K562 (cell line): ENCODE data around the gene HOXB3. TPM values are rescaled to one million over a fixed set of nuclear protein-coding genes. Genes with fewer than 3 reads are reported as not detected.

Experiments used
- HMGN3 ChIP-seq: IDR thresholded peaks from 2 replicates; pipeline ENCODE4 v1.6.1; 2011; ENCODE audit warnings: borderline replicate concordance, low read depth, mild to moderate bottlenecking, mixed read lengths, low read length; ENCODE audit not compliant: insufficient read length; ENCODE audit errors: extremely low read depth
- HNRNPLL ChIP-seq: fragments of 200-400 bp; formaldehyde crosslinking; IDR thresholded peaks from 2 replicates; pipeline ENCODE4 v1.6.1; 2017; ENCODE audit warnings: low read length, low read depth, mild to moderate bottlenecking; ENCODE audit not compliant: poor library complexity, severe bottlenecking
- KAT7 ChIP-seq: sonication (generic); formaldehyde crosslinking; IDR thresholded peaks from 2 replicates; pipeline ENCODE4 v1.8.0; 2022; ENCODE audit warnings: missing genetic modification reagents, mild to moderate bottlenecking, borderline replicate concordance
- PML ChIP-seq: IDR thresholded peaks from 2 replicates; pipeline ENCODE4 v1.6.1; 2012; ENCODE audit warnings: low read length, inconsistent platforms
- STAG1 ChIP-seq: sonication (generic); formaldehyde crosslinking; IDR thresholded peaks from 2 replicates; pipeline ENCODE4 v1.5.0; 2020; ENCODE audit warnings: missing genetic modification reagents, borderline replicate concordance
- polyA plus RNA-seq, 8 experiments: library from polyadenylated mRNA; depleted of rRNA in 4 of 8; stranded (reverse) in 5 of 8; unstranded in 3 of 8; fragments of >200 nt; fragmentation: Nextera tagmentation in 2 of 8; fragmentation: Illumina TruSeq in 1 of 8; extraction: Ambion mirVana in 2 of 8; extraction: Trizol in 1 of 8; gene quantifications; 2 replicates each; pipeline versions ENCODE4 v1.2.1 to v1.2.3, GENCODE V29; 2011 to 2014; ENCODE audit warnings: inconsistent platforms in 1 of 8, missing spikeins in 1 of 8
- total RNA-seq, 7 experiments: library from RNA; depleted of rRNA in 6 of 7; stranded (reverse); fragments of >200 nt in 6 of 7; fragmentation: Illumina TruSeq in 2 of 7; extraction: Trizol in 2 of 7; gene quantifications; 2 replicates each; pipeline versions ENCODE4 v1.2.1 to v1.2.3, GENCODE V29; 2011 to 2021; ENCODE audit warnings: low replicate concordance in 1 of 7
- TF ChIP-seq, protein P1 (sequence below), 2 experiments: fragments of 450-650 bp; conservative IDR thresholded peaks; 2 replicates each; pipeline ENCODE4 v1.6.1; 2017; ENCODE audit warnings: mild to moderate bottlenecking in 2 of 2, moderate library complexity in 2 of 2

Gene HOXB3
- total and polyA plus RNA-seq, 9 of the 15 experiments (the other 6 are each of a cell fraction or from before 2014, with no cell fraction given), result 2.4 to 41.3 (median 20.2) TPM

DNA sequence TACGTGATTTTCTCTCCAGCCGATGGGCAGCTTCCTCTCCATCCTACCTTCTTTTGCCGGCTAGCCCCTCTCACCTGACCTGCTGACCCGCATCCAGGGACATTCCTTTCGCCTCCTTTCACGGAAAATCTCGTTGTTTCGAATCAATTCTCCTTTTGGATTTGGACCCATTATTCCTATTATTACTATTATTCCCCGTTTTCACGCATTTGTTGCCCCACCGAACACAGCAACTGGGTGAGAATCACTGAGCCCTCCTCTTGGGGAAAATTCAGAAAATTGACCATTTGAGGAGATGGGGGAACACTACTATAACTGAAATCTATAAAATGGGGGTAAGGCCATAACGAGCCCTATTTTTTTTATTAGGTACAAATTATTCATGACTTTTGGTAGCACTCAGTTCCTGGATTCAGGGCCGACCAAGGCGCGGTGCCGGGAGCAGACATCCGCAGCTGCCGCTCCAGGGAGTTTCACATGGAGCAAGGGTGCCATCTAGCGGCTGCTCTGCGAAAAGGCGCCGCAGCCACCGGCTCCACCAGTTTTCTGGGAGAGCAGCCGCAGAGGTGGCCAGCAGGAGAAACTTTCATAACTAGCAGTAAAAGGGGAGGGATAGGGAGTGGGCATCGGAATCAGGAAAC is 28.3 kb upstream of the HOXB3 start (continued):
- TF ChIP-seq, protein P1, sequence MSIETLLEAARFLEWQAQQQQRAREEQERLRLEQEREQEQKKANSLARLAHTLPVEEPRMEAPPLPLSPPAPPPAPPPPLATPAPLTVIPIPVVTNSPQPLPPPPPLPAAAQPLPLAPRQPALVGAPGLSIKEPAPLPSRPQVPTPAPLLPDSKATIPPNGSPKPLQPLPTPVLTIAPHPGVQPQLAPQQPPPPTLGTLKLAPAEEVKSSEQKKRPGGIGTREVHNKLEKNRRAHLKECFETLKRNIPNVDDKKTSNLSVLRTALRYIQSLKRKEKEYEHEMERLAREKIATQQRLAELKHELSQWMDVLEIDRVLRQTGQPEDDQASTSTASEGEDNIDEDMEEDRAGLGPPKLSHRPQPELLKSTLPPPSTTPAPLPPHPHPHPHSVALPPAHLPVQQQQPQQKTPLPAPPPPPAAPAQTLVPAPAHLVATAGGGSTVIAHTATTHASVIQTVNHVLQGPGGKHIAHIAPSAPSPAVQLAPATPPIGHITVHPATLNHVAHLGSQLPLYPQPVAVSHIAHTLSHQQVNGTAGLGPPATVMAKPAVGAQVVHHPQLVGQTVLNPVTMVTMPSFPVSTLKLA (conservative IDR thresholded peaks at IDR 0.05), result 0 out of 4 replicates have a peak, but pooled peaks of 1 of the 2 experiments have one; percentile 21
- 0 out of 2 replicates have a peak, but pooled peaks have one; percentile 29 for TF ChIP-seq PML
- TF ChIP-seq HNRNPLL, result peak; percentile 83
- TF ChIP-seq HMGN3, result no peak
- TF ChIP-seq STAG1, result peak; percentile 88
- TF ChIP-seq KAT7 (CRISPR knock-in tag), result peak; percentile 61; the same call in 1 of the 2 replicates
